Lung (tissue), 12 donors: ENCODE results near the gene CENPU. TPM values are rescaled to one million over a fixed set of nuclear protein-coding genes. Genes with fewer than 3 reads are reported as not detected.

Source experiments
- ATAC-seq: fragments of 200-7000 bp; cut with Tn5 transposase; one replicate; pipeline ENCODE4 v1.9.1; 2020; ENCODE audit warnings: moderate number of reproducible peaks; ENCODE audit not compliant: insufficient read depth, low FRiP score
- DNase-seq, 3 donors: peaks; one replicate each; pipeline ENCODE4 v3.0.0-alpha.2; 2013 to 2017
- H3K27ac ChIP-seq, 2 donors: one replicate each; pipeline ENCODE4 v1.5.1; 2013; ENCODE audit warnings: mild to moderate bottlenecking in 2 of 2, moderate library complexity in 2 of 2, control low read depth in 1 of 2, inconsistent platforms in 1 of 2, low read depth in 1 of 2, low read length in 1 of 2
- H3K27me3 ChIP-seq, 3 donors: one replicate each; pipeline ENCODE4 v1.5.1; 2013; ENCODE audit warnings: low read length in 2 of 3; ENCODE audit not compliant: control insufficient read depth in 3 of 3, insufficient read depth in 3 of 3
- H3K36me3 ChIP-seq, 4 donors: one replicate each; pipeline ENCODE4 v1.5.1; 2013; ENCODE audit warnings: low read length in 4 of 4, mild to moderate bottlenecking in 1 of 4, moderate library complexity in 1 of 4; ENCODE audit not compliant: control insufficient read depth in 4 of 4, insufficient read depth in 4 of 4
- H3K4me1 ChIP-seq, 5 donors: one replicate each; pipeline ENCODE4 v1.5.1; 2013; ENCODE audit warnings: low read length in 5 of 5, mild to moderate bottlenecking in 2 of 5, moderate library complexity in 1 of 5; ENCODE audit not compliant: control insufficient read depth in 5 of 5, insufficient read depth in 5 of 5
- H3K4me3 ChIP-seq: one replicate; pipeline ENCODE4 v1.5.1; 2013; ENCODE audit warnings: mild to moderate bottlenecking, control low read depth, moderate library complexity
- H3K9ac ChIP-seq, 2 donors: one replicate each; pipeline ENCODE4 v1.5.1; 2013; ENCODE audit warnings: low read length in 2 of 2, control low read depth in 1 of 2; ENCODE audit not compliant: insufficient read depth in 1 of 2
- H3K9me3 ChIP-seq, 4 donors: one replicate each; pipeline ENCODE4 v1.5.1; 2013; ENCODE audit warnings: low read length in 3 of 4, mild to moderate bottlenecking in 1 of 4, moderate library complexity in 1 of 4; ENCODE audit not compliant: control insufficient read depth in 4 of 4, insufficient read depth in 3 of 4
- CTCF ChIP-seq: IDR thresholded peaks from 2 replicates; pipeline ENCODE4 v1.5.1; 2012; ENCODE audit warnings: mild to moderate bottlenecking; ENCODE audit errors: control extremely low read depth, extremely low read depth
- WGBS, 2 donors: extraction: QIAGEN DNeasy Blood & Tissue Kit; methylation state at CpG; one replicate each; pipeline ENCODE4 v1.1.7; 2013; 5-methylcytosine and 5-hydroxymethylcytosine counted together
- polyA plus RNA-seq, 2 donors: library from polyadenylated mRNA; stranded (reverse); fragments of 200-250 nt; gene quantifications; one replicate each; pipeline ENCODE4 v1.2.1, GENCODE V29; 2013
- total RNA-seq, 2 donors: library from RNA; depleted of rRNA in 1 of 2; stranded (reverse); fragments of >200 nt in 1 of 2; gene quantifications; one replicate each; pipeline ENCODE4 v1.2.1, GENCODE V29; 2014 to 2021
- donor health status: control.
- donor health status: control.
- donor health status: Bipolar disorder and iron deficiency.
- donor health status: healthy.
- donor health status: DM: yes; HTN: yes; CAD: no.

The CENPU gene
- total and polyA plus RNA-seq, 4 donors, result 2.1 to 11.7 (median 6.1) TPM

- H3K27ac ChIP-seq, result no peak overlapping the region
- H3K36me3 ChIP-seq, result peaks cover 4 to 60% (median 28%) of the 10 kb centered on the region in 4 donors
- no peak for ATAC-seq
- DNase-seq, result no peak
- 97 to 98% methylated on average over 9 of the region's 9 CpGs for WGBS, 2 donors
- no peak for TF ChIP-seq CTCF
- H3K27me3 ChIP-seq, result no peaks in the 10 kb centered on the region
- H3K9ac ChIP-seq, result no peak overlapping the region
- H3K4me3 ChIP-seq, result no peak overlapping the region
- H3K9me3 ChIP-seq, result no peaks in the 10 kb centered on the region
- no peaks in the 10 kb centered on the region for H3K4me1 ChIP-seq
These were observed 32.5 kb upstream of the CENPU start for GRCh38 chr4:184766446-184766845.

- ATAC-seq (no peak), DNase-seq (no peak)
- no peak overlapping the region for H3K27ac ChIP-seq
- 90 to 91% methylated on average over 21 of the region's 21 CpGs for WGBS, 2 donors
- H3K27me3 ChIP-seq, result no peaks in the 10 kb centered on the region
- no peaks in the 10 kb centered on the region for H3K9me3 ChIP-seq
- no peak for TF ChIP-seq CTCF
- H3K4me1 ChIP-seq, result no peaks in the 10 kb centered on the region
- peaks cover 4 to 64% (median 29%) of the 10 kb centered on the region in 4 donors for H3K36me3 ChIP-seq
- H3K4me3 ChIP-seq, result no peak overlapping the region
- H3K9ac ChIP-seq, result no peak overlapping the region
These were observed 31.8 kb upstream of the CENPU start for GRCh38 chr4:184765473-184766340.

DNA sequence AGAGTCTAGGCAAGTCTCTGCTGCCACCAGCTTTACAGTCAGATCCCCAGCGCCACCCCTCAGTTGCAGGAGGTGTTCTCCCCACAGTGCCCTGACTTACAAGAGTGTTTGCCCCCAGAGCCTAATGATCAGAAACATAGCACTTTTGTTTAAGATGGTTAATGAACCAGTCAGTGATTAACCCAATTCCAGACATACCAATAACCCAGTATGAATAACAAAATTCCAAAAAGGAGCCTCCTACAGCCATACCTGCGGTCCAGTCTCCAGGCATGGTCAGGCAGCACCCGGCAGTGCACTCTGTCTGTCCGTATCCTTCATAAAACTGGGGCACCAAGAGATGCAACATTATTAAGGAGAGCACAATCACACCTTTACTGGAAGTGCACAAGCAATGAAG is 30.7 kb upstream of the CENPU start:
- H3K4me3 ChIP-seq, result no peak overlapping the region
- no peaks in the 10 kb centered on the region for H3K27me3 ChIP-seq
- H3K9me3 ChIP-seq, result no peaks in the 10 kb centered on the region
- TF ChIP-seq CTCF, result no peak
- no peak overlapping the region for H3K9ac ChIP-seq
- no peak for DNase-seq
- H3K27ac ChIP-seq, result no peak overlapping the region
- H3K36me3 ChIP-seq, result peaks cover 7 to 64% (median 32%) of the 10 kb centered on the region in 4 donors
- ATAC-seq, result no peak
- H3K4me1 ChIP-seq, result no peaks in the 10 kb centered on the region
- 96 to 98% methylated on average over 4 of the region's 4 CpGs for WGBS, 2 donors
